GM21786 (cell line): ENCODE measurements around the gene APOBEC2.

ENCODE experiments used
- ATAC-seq: cut with Tn5 transposase; IDR thresholded peaks from one replicate; pipeline ENCODE4 v1.9.1; 2021; ENCODE audit not compliant: unreplicated experiment

Gene APOBEC2

GRCh38 chr6:41058783-41059181 lies 5.8 kb downstream of the APOBEC2 start:
- ATAC-seq, result no peak

- ATAC-seq, result no peak
These were observed 6.6 kb downstream of the APOBEC2 start for GRCh38 chr6:41059556-41059955.

- ATAC-seq, result no peak
These were observed 8.3 kb downstream of the APOBEC2 start for GRCh38 chr6:41061196-41061726.

- no peak for ATAC-seq
These were observed 9.1 kb downstream of the APOBEC2 start for GRCh38 chr6:41062056-41062455.

- no peak for ATAC-seq
These were observed 10.9 kb downstream of the APOBEC2 start for GRCh38 chr6:41063884-41064285.

GRCh38 chr6:41064841-41065240 lies 11.8 kb downstream of the APOBEC2 start:
- ATAC-seq, result no peak

- no peak for ATAC-seq
These were observed 12.6 kb downstream of the APOBEC2 start for GRCh38 chr6:41065550-41066026.

- no peak for ATAC-seq
These were observed 13.9 kb downstream of the APOBEC2 start for GRCh38 chr6:41066867-41067304.

- no peak for ATAC-seq
These were observed 18.5 kb downstream of the APOBEC2 start for GRCh38 chr6:41071501-41071922.

- ATAC-seq, result peak; percentile 70
These were observed 19.2 kb downstream of the APOBEC2 start, which contains the start of gene OARD1 for GRCh38 chr6:41071923-41072835. Gene OARD1 (minus strand): TSS chr6:41072356. CDS start chr6:41071634, 722 bp downstream.

- ATAC-seq, result peak; percentile 61
These were observed 19.8 kb downstream of the APOBEC2 start, which contains the start of gene NFYA for GRCh38 chr6:41072836-41073202. Gene NFYA (plus strand): TSS chr6:41072974. CDS start chr6:41079090, 6,116 bp downstream.

- ATAC-seq, result peak; percentile 24
These were observed 20.4 kb downstream of the APOBEC2 start for GRCh38 chr6:41073203-41073967.

GRCh38 chr6:41073968-41074691 lies 21.1 kb downstream of the APOBEC2 start:
- ATAC-seq, result no peak

GRCh38 chr6:41074692-41075436 lies 21.9 kb downstream of the APOBEC2 start:
- no peak for ATAC-seq

GRCh38 chr6:41075651-41076626 lies 22.9 kb downstream of the APOBEC2 start:
- ATAC-seq, result no peak

GRCh38 chr6:41077536-41077935 lies 24.5 kb downstream of the APOBEC2 start:
- ATAC-seq, result no peak

GRCh38 chr6:41078101-41078500 lies 25.1 kb downstream of the APOBEC2 start:
- no peak for ATAC-seq

GRCh38 chr6:41079080-41079479 lies 26.1 kb downstream of the APOBEC2 start:
- ATAC-seq, result no peak

GRCh38 chr6:41080621-41081020 lies 27.6 kb downstream of the APOBEC2 start:
- ATAC-seq, result no peak
